Loucy (cell line): ENCODE results near the gene SART1.

Source experiments
- H2AFZ ChIP-seq: fragments of 200-600 bp; sonication (generic); 2 replicates; pipeline ENCODE4 v1.6.0; 2016; ENCODE audit warnings: antibody characterized with exemption, mild to moderate bottlenecking, low read length, moderate library complexity
- H3F3A ChIP-seq: fragments of 200-600 bp; 2 replicates; pipeline ENCODE4 v1.6.0; 2016; ENCODE audit warnings: antibody characterized with exemption, low read depth, mild to moderate bottlenecking
- H3K27me3 ChIP-seq: fragments of 200-600 bp; sonication (generic); 2 replicates; pipeline ENCODE4 v1.6.1; 2014; ENCODE audit warnings: low read length, mild to moderate bottlenecking; ENCODE audit not compliant: insufficient read depth, poor library complexity, severe bottlenecking
- H3K36me3 ChIP-seq: fragments of 200-600 bp; sonication (generic); 2 replicates; pipeline ENCODE4 v1.6.1; 2016; ENCODE audit warnings: low read length; ENCODE audit not compliant: insufficient read depth
- H3K4me1 ChIP-seq: fragments of 200-600 bp; sonication (generic); 2 replicates; pipeline ENCODE4 v1.5.1; 2014; ENCODE audit warnings: low read length, mild to moderate bottlenecking; ENCODE audit not compliant: insufficient read depth, poor library complexity, severe bottlenecking
- H3K4me2 ChIP-seq: fragments of 200-600 bp; sonication (generic); 2 replicates; pipeline ENCODE4 v1.6.0; 2014; ENCODE audit warnings: antibody characterized with exemption, low read length, low read depth, mild to moderate bottlenecking; ENCODE audit not compliant: poor library complexity, severe bottlenecking
- H3K4me3 ChIP-seq: fragments of 200-600 bp; sonication (generic); 2 replicates; pipeline ENCODE4 v1.5.1; 2014; ENCODE audit warnings: low read length, mild to moderate bottlenecking, mixed read lengths; ENCODE audit not compliant: poor library complexity, severe bottlenecking
- H3K79me2 ChIP-seq: fragments of 200-600 bp; sonication (generic); 2 replicates; pipeline ENCODE4 v1.6.1; 2014; ENCODE audit warnings: low read length; ENCODE audit not compliant: insufficient read depth
- H3K9ac ChIP-seq: fragments of 200-600 bp; sonication (generic); 2 replicates; pipeline ENCODE4 v1.6.0; 2014; ENCODE audit warnings: mild to moderate bottlenecking, low read depth, low read length, moderate library complexity; ENCODE audit not compliant: poor library complexity, severe bottlenecking
- H3K9me2 ChIP-seq: fragments of 200-600 bp; sonication (generic); replicated peaks from 2 replicates; pipeline ENCODE4 v1.6.1; 2016; ENCODE audit warnings: low read depth, low read length, mixed read lengths
- H3K9me3 ChIP-seq: fragments of 200-600 bp; sonication (generic); 2 replicates; pipeline ENCODE4 v1.6.1; 2014; ENCODE audit warnings: mild to moderate bottlenecking, antibody characterized with exemption, low read length, low read depth; ENCODE audit not compliant: insufficient read depth
- H4K20me1 ChIP-seq: fragments of 200-600 bp; sonication (generic); 2 replicates; pipeline ENCODE4 v1.6.0; 2014; ENCODE audit warnings: antibody characterized with exemption, low read length, mild to moderate bottlenecking; ENCODE audit not compliant: insufficient read depth, poor library complexity, severe bottlenecking
- EZH2phosphoT487 ChIP-seq: fragments of 200-600 bp; IDR thresholded peaks from 2 replicates; pipeline ENCODE4 v1.6.1; 2018; ENCODE audit warnings: antibody characterized with exemption, mild to moderate bottlenecking, moderate library complexity, borderline replicate concordance
- TF ChIP-seq, protein P1 (sequence below): fragments of 200-600 bp; sonication (generic); conservative IDR thresholded peaks from 2 replicates; pipeline ENCODE4 v1.5.1; 2014; ENCODE audit warnings: mild to moderate bottlenecking, antibody characterized with exemption, low read length

SART1 gene

DNA sequence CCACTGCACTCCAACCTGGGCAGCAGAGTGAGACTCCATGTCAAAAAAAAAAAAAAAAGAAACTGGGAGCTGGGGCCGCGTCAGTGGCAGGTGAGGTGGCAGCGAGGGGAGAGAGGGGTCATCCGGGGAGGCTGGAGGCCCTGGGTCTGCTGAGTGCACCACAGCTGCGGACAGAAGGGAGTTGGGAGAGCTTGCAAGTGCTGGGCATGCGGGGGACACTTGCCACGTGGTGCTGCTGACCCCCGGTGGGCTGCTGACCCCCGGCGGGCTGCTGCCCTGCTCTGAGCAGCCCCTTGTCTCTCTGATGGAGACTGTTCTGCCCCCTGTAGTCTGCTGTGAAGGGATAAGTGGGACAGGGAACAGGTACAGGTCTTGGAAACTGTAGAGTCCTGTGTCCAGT, 39.7 kb upstream of the SART1 start:
- H3F3A ChIP-seq, result no peaks in the 10 kb centered on the region
- peaks cover 34% of the 10 kb centered on the region for H3K79me2 ChIP-seq
- H3K4me2 ChIP-seq, result no peak overlapping the region
- no peaks in the 10 kb centered on the region for H3K27me3 ChIP-seq
- peaks cover 8% of the 10 kb centered on the region; the same call in 1 of the 2 replicates for H3K36me3 ChIP-seq
- H3K9me2 ChIP-seq, result no peaks in the 10 kb centered on the region
- no peak overlapping the region for H3K9ac ChIP-seq
- no peak overlapping the region for H3K4me3 ChIP-seq
- H3K4me1 ChIP-seq, result peaks cover 23% of the 10 kb centered on the region
- peaks cover 15% of the 10 kb centered on the region for H4K20me1 ChIP-seq
- TF ChIP-seq, protein P1, sequence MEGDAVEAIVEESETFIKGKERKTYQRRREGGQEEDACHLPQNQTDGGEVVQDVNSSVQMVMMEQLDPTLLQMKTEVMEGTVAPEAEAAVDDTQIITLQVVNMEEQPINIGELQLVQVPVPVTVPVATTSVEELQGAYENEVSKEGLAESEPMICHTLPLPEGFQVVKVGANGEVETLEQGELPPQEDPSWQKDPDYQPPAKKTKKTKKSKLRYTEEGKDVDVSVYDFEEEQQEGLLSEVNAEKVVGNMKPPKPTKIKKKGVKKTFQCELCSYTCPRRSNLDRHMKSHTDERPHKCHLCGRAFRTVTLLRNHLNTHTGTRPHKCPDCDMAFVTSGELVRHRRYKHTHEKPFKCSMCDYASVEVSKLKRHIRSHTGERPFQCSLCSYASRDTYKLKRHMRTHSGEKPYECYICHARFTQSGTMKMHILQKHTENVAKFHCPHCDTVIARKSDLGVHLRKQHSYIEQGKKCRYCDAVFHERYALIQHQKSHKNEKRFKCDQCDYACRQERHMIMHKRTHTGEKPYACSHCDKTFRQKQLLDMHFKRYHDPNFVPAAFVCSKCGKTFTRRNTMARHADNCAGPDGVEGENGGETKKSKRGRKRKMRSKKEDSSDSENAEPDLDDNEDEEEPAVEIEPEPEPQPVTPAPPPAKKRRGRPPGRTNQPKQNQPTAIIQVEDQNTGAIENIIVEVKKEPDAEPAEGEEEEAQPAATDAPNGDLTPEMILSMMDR, result no peak
- TF ChIP-seq EZH2phosphoT487, result no peak
- H2AFZ ChIP-seq, result no peak overlapping the region
- H3K9me3 ChIP-seq, result no peaks in the 10 kb centered on the region

DNA sequence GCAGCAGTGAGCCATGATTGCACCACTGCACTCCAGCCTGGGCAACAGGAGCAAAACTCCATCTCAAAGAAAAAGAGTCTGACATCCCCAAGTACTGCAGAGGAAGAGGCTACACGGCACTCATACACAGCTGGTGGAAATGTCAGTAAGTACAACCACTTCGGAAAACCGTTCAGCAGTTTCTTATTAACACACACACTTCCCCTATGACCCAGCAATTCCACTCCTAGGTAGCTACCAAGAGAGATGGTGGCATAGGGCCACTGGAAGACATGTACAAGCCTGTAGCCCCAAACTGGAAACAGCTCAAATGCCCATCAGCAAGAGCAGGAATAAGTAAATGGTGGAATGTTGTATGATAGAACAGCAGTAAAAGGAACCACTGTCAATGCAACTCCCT, 39.0 kb upstream of the SART1 start:
- TF ChIP-seq, protein P1, result no peak
- no peak for TF ChIP-seq EZH2phosphoT487
- H3K27me3 ChIP-seq, result no peaks in the 10 kb centered on the region
- H3K9me3 ChIP-seq, result no peaks in the 10 kb centered on the region
- no peaks in the 10 kb centered on the region for H3K9me2 ChIP-seq
- no peak overlapping the region for H2AFZ ChIP-seq
- peaks cover 27% of the 10 kb centered on the region for H3K79me2 ChIP-seq
- H4K20me1 ChIP-seq, result peaks cover 15% of the 10 kb centered on the region
- H3K9ac ChIP-seq, result no peak overlapping the region
- no peak overlapping the region for H3K4me3 ChIP-seq
- H3K4me1 ChIP-seq, result peaks cover 19% of the 10 kb centered on the region
- H3F3A ChIP-seq, result no peaks in the 10 kb centered on the region
- no peak overlapping the region for H3K4me2 ChIP-seq
- H3K36me3 ChIP-seq, result peaks cover 8% of the 10 kb centered on the region; the same call in 1 of the 2 replicates

DNA sequence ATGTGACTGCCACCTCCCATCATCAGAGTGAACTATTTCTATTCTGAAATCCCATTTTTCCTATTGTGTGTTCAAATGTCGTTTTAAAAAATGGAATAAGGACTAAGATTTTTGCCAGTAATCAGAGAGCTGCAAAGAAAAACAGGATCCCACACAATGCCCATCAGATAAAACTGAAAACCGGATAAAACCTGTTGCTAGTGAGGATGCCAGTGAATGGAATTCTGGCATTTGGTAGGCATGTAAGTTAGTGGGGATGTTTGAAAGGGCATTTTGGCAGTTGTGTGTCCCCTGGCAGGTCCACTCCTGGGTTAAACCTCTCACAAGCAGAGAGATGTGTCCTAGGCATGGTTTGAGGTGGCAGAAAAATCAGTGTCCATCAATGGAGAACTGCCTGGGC, 36.1 kb upstream of the SART1 start:
- Histone ChIP-seq H3K4me3 (no peak overlapping the region), H3K4me1 (peaks cover 18% of the 10 kb centered on the region), H3K36me3 (peaks cover 8% of the 10 kb centered on the region; the same call in 1 of the 2 replicates), H3K9ac (no peak overlapping the region), H3K27me3 (no peaks in the 10 kb centered on the region), H3K9me2 (no peaks in the 10 kb centered on the region), H3K4me2 (no peak overlapping the region), H2AFZ (no peak overlapping the region), H3F3A (no peaks in the 10 kb centered on the region), H3K79me2 (peaks cover 7% of the 10 kb centered on the region; the same call in 1 of the 2 replicates), H3K9me3 (no peaks in the 10 kb centered on the region), H4K20me1 (peaks cover 3% of the 10 kb centered on the region)
- TF ChIP-seq EZH2phosphoT487, result no peak
- TF ChIP-seq, protein P1, result no peak
